GM12878 (cell line): ENCODE results near the gene EMILIN3. TPM values are rescaled to one million over a fixed set of nuclear protein-coding genes. Genes with fewer than 3 reads are reported as not detected.

ENCODE experiments used
- ATAC-seq: fragments of 200-7000 bp; cut with Tn5 transposase; 3 replicates; pipeline ENCODE4 v1.9.1; 2020; ENCODE audit warnings: mild to moderate bottlenecking, moderate library complexity
- BruUV-seq: library from RNA; stranded (reverse); fragments of 400-500 nt; replicated peaks from 2 replicates; lab custom pipeline; 2021; lab: Mats Ljungman, UMichigan
- CTCF ChIA-PET: fragments of 300-600 bp; sonication (Branson Sonifier 250); formaldehyde crosslinking; extraction: SDS; loops from one replicate; lab custom pipeline; 2021; ENCODE audit warnings: inconsistent platforms; lab: Yijun Ruan, JAX
- POLR2A ChIA-PET: fragments of 350-600 bp; formaldehyde crosslinking; extraction: SDS; loops from one replicate; lab custom pipeline; 2021; ENCODE audit warnings: inconsistent platforms; lab: Charles Lee
- RAD21 ChIA-PET: fragments of 300-600 bp; sonication (Branson Sonifier 250); formaldehyde crosslinking; loops from one replicate; lab custom pipeline; 2023; ENCODE audit warnings: antibody characterized with exemption; ENCODE audit not compliant: unreplicated experiment; lab: Charles Lee
- SMC1A ChIA-PET: fragments of 300-600 bp; sonication (Branson Sonifier 250); formaldehyde crosslinking; loops from one replicate; lab custom pipeline; 2023; ENCODE audit not compliant: unreplicated experiment, uncharacterized antibody; lab: Charles Lee
- DNase-seq: peaks from one replicate; pipeline ENCODE4 v3.0.0-alpha.2; 2011; ENCODE audit warnings: low read depth, low spot score
- FAIRE-seq: peaks from 3 replicates; lab custom pipeline; 2011; peaks lifted over from hg19 to GRCh38; lab: Jason Lieb, UNC
- H2AFZ ChIP-seq: 2 replicates; pipeline ENCODE4 v1.6.0; 2011; ENCODE audit warnings: low read depth, low read length, control low read depth; ENCODE audit not compliant: control insufficient read depth
- H3K27ac ChIP-seq: 2 replicates; pipeline ENCODE4 v1.5.1; 2011; ENCODE audit warnings: control low read depth; ENCODE audit not compliant: control insufficient read depth, insufficient read depth
- H3K27me3 ChIP-seq, 2 experiments: replicated peaks in 1 of 2; 2 replicates each; pipeline versions ENCODE4 v1.6.0 to v1.6.1; 2011; ENCODE audit warnings: low read length in 1 of 2; ENCODE audit not compliant: control insufficient read depth in 2 of 2, insufficient read depth in 2 of 2
- H3K36me3 ChIP-seq, 2 experiments: 2 replicates each; pipeline ENCODE4 v1.5.1; 2011; ENCODE audit warnings: low read length in 1 of 2; ENCODE audit not compliant: control insufficient read depth in 2 of 2, insufficient read depth in 2 of 2
- H3K4me1 ChIP-seq: 2 replicates; pipeline ENCODE4 v1.6.1; 2011; ENCODE audit warnings: mild to moderate bottlenecking, low read length, moderate library complexity, mixed read lengths; ENCODE audit not compliant: control insufficient read depth, insufficient read depth
- H3K4me2 ChIP-seq: 2 replicates; pipeline ENCODE4 v1.6.0; 2011; ENCODE audit warnings: control low read depth; ENCODE audit not compliant: control insufficient read depth, insufficient read depth
- H3K4me3 ChIP-seq: fragments of 200-600 bp; sonication (generic); 2 replicates; pipeline ENCODE4 v1.5.1; 2016
- H3K79me2 ChIP-seq: 2 replicates; pipeline ENCODE4 v1.6.0; 2011; ENCODE audit warnings: low read length; ENCODE audit not compliant: control insufficient read depth, insufficient read depth
- H3K9ac ChIP-seq: 2 replicates; pipeline ENCODE4 v1.8.0; 2011; ENCODE audit warnings: low read length, control low read depth, mixed read lengths; ENCODE audit not compliant: control insufficient read depth, insufficient read depth
- H3K9me3 ChIP-seq: replicated peaks from 3 replicates; pipeline ENCODE4 v1.5.1; 2011; ENCODE audit warnings: mild to moderate bottlenecking, low read length; ENCODE audit not compliant: control insufficient read depth, insufficient read depth
- H4K20me1 ChIP-seq: 2 replicates; pipeline ENCODE4 v1.6.0; 2011; ENCODE audit not compliant: control insufficient read depth, insufficient read depth
- BCL3 ChIP-seq: IDR thresholded peaks from 2 replicates; pipeline ENCODE4 v1.6.1; 2011; ENCODE audit warnings: borderline replicate concordance, low read depth, mild to moderate bottlenecking, moderate library complexity, low read length; ENCODE audit not compliant: insufficient read depth, poor library complexity, severe bottlenecking
- CREM ChIP-seq: IDR thresholded peaks from 2 replicates; pipeline ENCODE4 v1.6.1; 2014; ENCODE audit warnings: antibody characterized with exemption, low read depth
- EED ChIP-seq: sonication (generic); IDR thresholded peaks from 2 replicates; pipeline ENCODE4 v1.6.1; 2016; ENCODE audit warnings: antibody characterized with exemption, low read depth
- HDAC6 ChIP-seq: fragments of 200-600 bp; sonication (generic); IDR thresholded peaks from one replicate; pipeline ENCODE4 v1.8.0; 2017; ENCODE audit warnings: antibody characterized with exemption; ENCODE audit not compliant: unreplicated experiment
- HSF1 ChIP-seq: fragments of 150-350 bp; IDR thresholded peaks from 2 replicates; pipeline ENCODE4 v1.6.1; 2014; ENCODE audit warnings: mild to moderate bottlenecking, low read depth, low read length
- IRF4 ChIP-seq: IDR thresholded peaks from 2 replicates; pipeline ENCODE4 v1.6.1; 2011; ENCODE audit warnings: low read depth, low read length
- NFXL1 ChIP-seq: fragments of 450-650 bp; IDR thresholded peaks from 2 replicates; pipeline ENCODE4 v1.6.1; 2017; ENCODE audit warnings: antibody characterized with exemption, mild to moderate bottlenecking, borderline replicate concordance
- NR2F1 ChIP-seq: fragments of 450-650 bp; conservative IDR thresholded peaks from 2 replicates; pipeline ENCODE4 v1.6.1; 2017; ENCODE audit warnings: mild to moderate bottlenecking
- POU2F2 ChIP-seq: IDR thresholded peaks from 3 replicates; pipeline ENCODE4 v1.6.1; 2011; ENCODE audit warnings: low read depth, mild to moderate bottlenecking, low read length, borderline replicate concordance
- PRDM15 ChIP-seq: fragments of 450-650 bp; formaldehyde crosslinking; IDR thresholded peaks from 2 replicates; pipeline ENCODE4 v1.4.0; 2020; ENCODE audit warnings: mild to moderate bottlenecking, moderate library complexity
- RFX5 ChIP-seq: IDR thresholded peaks from 2 replicates; pipeline ENCODE4 v1.6.1; 2011; ENCODE audit warnings: low read depth, low read length, improper control_type of control experiment
- SRF ChIP-seq, 2 experiments: IDR thresholded peaks; 2 replicates each; pipeline ENCODE4 v1.6.1; 2011; ENCODE audit warnings: low read depth in 2 of 2, low read length in 2 of 2, mild to moderate bottlenecking in 1 of 2, moderate library complexity in 1 of 2
- TBL1XR1 ChIP-seq: IDR thresholded peaks from 2 replicates; pipeline ENCODE4 v1.6.1; 2012; ENCODE audit warnings: low read depth, low read length, improper control_type of control experiment
- TCF7 ChIP-seq: IDR thresholded peaks from 2 replicates; pipeline ENCODE4 v1.6.1; 2014; ENCODE audit warnings: antibody characterized with exemption, borderline replicate concordance
- WGBS: methylation state at CpG from one replicate; pipeline ENCODE4 v1.1.6; 2016; ENCODE audit warnings: low lambda C conversion rate; ENCODE audit not compliant: insufficient replicate concordance, insufficient coverage; ENCODE audit errors: missing lambda C conversion rate; 5-methylcytosine and 5-hydroxymethylcytosine counted together
- in situ Hi-C: fragments of 300-500 bp; cut with MboI; formaldehyde crosslinking; loops from 9 replicates; pipeline ENCODE4 v1.14.3; 2018; ENCODE audit warnings: mixed read lengths
- intact Hi-C: fragments of 100-400 bp; cut with micrococcal nuclease; formaldehyde crosslinking; loops from one replicate; pipeline ENCODE4 v1.14.2; 2022; ENCODE audit not compliant: unreplicated experiment
- polyA plus RNA-seq, 11 experiments: library from polyadenylated mRNA; depleted of rRNA in 4 of 11; unstranded in 6 of 11; stranded (reverse) in 5 of 11; fragments of >200 nt; fragmentation: Nextera tagmentation in 4 of 11; fragmentation: Illumina TruSeq in 1 of 11; extraction: Ambion mirVana in 4 of 11; extraction: Trizol in 1 of 11; gene quantifications; 1 replicate in 1 of 11; 2 replicates in 10 of 11; pipeline versions ENCODE4 v1.2.1 to v1.2.3, GENCODE V29; 2011 to 2016; ENCODE audit warnings: inconsistent platforms in 2 of 11, missing spikeins in 2 of 11, low read depth in 1 of 11
- total RNA-seq, 4 experiments: library from RNA; depleted of rRNA in 3 of 4; stranded (reverse); fragments of >200 nt in 3 of 4; fragmentation: Illumina TruSeq in 1 of 4; extraction: Trizol in 1 of 4; gene quantifications; 2 replicates each; pipeline versions ENCODE4 v1.2.1 to v1.2.3, GENCODE V29; 2013 to 2021
- TF ChIP-seq, protein P1 (sequence below): IDR thresholded peaks from 2 replicates; pipeline ENCODE4 v1.6.1; 2012; ENCODE audit warnings: low read length, inconsistent platforms

Gene EMILIN3
- total and polyA plus RNA-seq, 10 of the 15 experiments (the other 5 are each of a cell fraction or from before 2014, with no cell fraction given), result not detected

DNA sequence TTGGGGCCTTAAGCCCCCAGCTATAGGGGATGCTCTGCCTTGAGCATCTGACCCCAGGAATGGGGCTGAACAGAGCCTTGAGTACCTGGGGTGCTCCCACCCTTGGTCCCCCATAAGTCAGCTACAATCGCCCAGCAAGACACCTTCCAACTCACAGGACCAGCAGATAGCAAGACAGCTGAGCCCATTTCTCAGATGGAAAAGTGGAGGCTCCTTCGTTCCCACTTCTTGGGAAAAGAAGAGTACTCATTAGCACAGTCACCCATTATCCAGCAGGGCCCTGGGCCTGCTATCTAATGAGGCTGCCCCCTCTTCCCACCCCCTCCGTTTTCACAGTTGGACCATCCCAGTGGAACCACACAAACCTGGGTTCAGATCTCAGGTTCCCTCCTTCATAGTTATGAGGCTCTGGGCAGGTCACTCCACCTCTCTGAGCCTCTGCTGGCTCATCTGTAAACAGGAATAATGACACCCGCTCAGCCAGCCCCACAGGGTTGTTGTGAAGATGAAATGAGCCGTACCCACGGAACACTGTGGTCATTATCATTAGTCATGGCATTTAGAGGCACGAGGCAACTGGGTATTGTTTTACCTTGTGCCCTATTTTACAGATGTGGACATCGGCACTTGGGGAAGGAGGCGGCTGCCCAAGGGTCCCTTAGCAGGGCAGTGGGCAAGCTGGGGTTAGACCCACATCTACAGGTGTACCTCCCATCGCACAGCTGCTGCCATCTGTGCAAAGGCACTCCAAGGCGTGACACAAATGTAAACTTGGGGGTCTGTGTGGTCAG lies 21.5 kb downstream of the EMILIN3 start:
- Histone ChIP-seq H3K4me3 (no peak overlapping the region), H3K9ac (no peak overlapping the region), H4K20me1 (no peaks in the 10 kb centered on the region), H3K36me3 (no peaks in the 10 kb centered on the region), H3K4me1 (peaks cover 3% of the 10 kb centered on the region), H2AFZ (no peak overlapping the region), H3K4me2 (no peak overlapping the region), H3K27me3 (no peaks in the 10 kb centered on the region), H3K9me3 (no peaks in the 10 kb centered on the region), H3K79me2 (no peaks in the 10 kb centered on the region), H3K27ac (no peak overlapping the region)
- no TSS peak for BruUV-seq
- intact Hi-C loops, result loop anchor here (5.0 kb wide), 3 partner anchors 113 to 378 kb away; no protein-coding TSS in a partner anchor
- ChIA-PET POLR2A (no interaction called here), RAD21 (no interaction called here), CTCF (interaction anchor here (0.6 to 1.4 kb wide), 2 partner anchors 71 to 209 kb away, joined by 3 to 4 read pairs; no protein-coding TSS in a partner anchor), SMC1A (interaction anchor here (1.2 kb wide), 2 partner anchors 95 to 172 kb away, joined by 3 to 5 read pairs; no protein-coding TSS in a partner anchor)
- in situ Hi-C loops, result loop anchor here (5.0 kb wide), 2 partner anchors 173 to 378 kb away; no protein-coding TSS in a partner anchor
- no peak for DNase-seq
- no peak for ATAC-seq
- no peak for FAIRE-seq
- 36% methylated on average over 11 of the region's 11 CpGs for WGBS
- TF ChIP-seq HSF1, result no peak
- no peak for TF ChIP-seq BCL3
- no peak for TF ChIP-seq TCF7
- no peak for TF ChIP-seq SRF (IDR thresholded peaks at IDR 0.05; ENCODE audit: low read depth in 2 of 2, low read length in 2 of 2)
- no peak for TF ChIP-seq PRDM15 (CRISPR knock-in tag)
- TF ChIP-seq CREM, result no peak
- TF ChIP-seq NR2F1, result no peak
- TF ChIP-seq, protein P1, sequence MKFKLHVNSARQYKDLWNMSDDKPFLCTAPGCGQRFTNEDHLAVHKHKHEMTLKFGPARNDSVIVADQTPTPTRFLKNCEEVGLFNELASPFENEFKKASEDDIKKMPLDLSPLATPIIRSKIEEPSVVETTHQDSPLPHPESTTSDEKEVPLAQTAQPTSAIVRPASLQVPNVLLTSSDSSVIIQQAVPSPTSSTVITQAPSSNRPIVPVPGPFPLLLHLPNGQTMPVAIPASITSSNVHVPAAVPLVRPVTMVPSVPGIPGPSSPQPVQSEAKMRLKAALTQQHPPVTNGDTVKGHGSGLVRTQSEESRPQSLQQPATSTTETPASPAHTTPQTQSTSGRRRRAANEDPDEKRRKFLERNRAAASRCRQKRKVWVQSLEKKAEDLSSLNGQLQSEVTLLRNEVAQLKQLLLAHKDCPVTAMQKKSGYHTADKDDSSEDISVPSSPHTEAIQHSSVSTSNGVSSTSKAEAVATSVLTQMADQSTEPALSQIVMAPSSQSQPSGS, result no peak
- no peak for TF ChIP-seq POU2F2
- TF ChIP-seq IRF4, result no peak
- TF ChIP-seq RFX5, result no peak
- no peak for TF ChIP-seq EED
- no peak for TF ChIP-seq HDAC6
- TF ChIP-seq NFXL1, result no peak
- TF ChIP-seq TBL1XR1, result no peak
